Erythroblast (primary cell): Measurements from ENCODE around the gene C5AR2.

ENCODE experiments used
- GATA1 ChIP-seq: IDR thresholded peaks from 2 replicates; pipeline ENCODE4 v1.6.1; 2011; ENCODE audit warnings: low read depth, mild to moderate bottlenecking, control low read depth, low read length, moderate library complexity
- POLR2A ChIP-seq: IDR thresholded peaks from 2 replicates; pipeline ENCODE4 v1.6.1; 2011; ENCODE audit warnings: mild to moderate bottlenecking, low read length

- TF ChIP-seq POLR2A (no peak), GATA1 (no peak)
Observed at GRCh38 chr19:47306303-47306702, 25.7 kb upstream of the C5AR2 start.
